Mesenchymal stem cell (in vitro differentiated cells and primary cell): Measurements from ENCODE around the gene CDH10.

Experiments
- DNase-seq: peaks from one replicate; pipeline ENCODE4 v3.0.0-alpha.2; 2013
- H2AFZ ChIP-seq: one replicate; pipeline ENCODE4 v1.6.1; 2013; ENCODE audit warnings: low read depth, mild to moderate bottlenecking, control low read depth, inconsistent platforms, low read length, moderate library complexity
- H2AK5ac ChIP-seq: 2 replicates; pipeline ENCODE4 v1.6.1; 2013; ENCODE audit warnings: low read length, moderate library complexity, mild to moderate bottlenecking, inconsistent platforms; ENCODE audit not compliant: severe bottlenecking
- H2BK120ac ChIP-seq: one replicate; pipeline ENCODE4 v1.6.1; 2013; ENCODE audit warnings: low read depth, mild to moderate bottlenecking, inconsistent platforms, low read length, moderate library complexity
- H2BK12ac ChIP-seq, 2 experiments: one replicate each; pipeline ENCODE4 v1.6.1; 2013; ENCODE audit warnings: inconsistent platforms in 2 of 2, low read length in 2 of 2, mild to moderate bottlenecking in 2 of 2, moderate library complexity in 2 of 2, control low read depth in 1 of 2
- H2BK15ac ChIP-seq: one replicate; pipeline ENCODE4 v1.6.1; 2013; ENCODE audit warnings: mild to moderate bottlenecking, low read depth, inconsistent platforms; ENCODE audit not compliant: poor library complexity, severe bottlenecking
- H2BK5ac ChIP-seq: 2 replicates; pipeline ENCODE4 v1.6.1; 2013; ENCODE audit warnings: low read depth, mild to moderate bottlenecking, low read length, control low read depth, inconsistent platforms; ENCODE audit not compliant: poor library complexity, severe bottlenecking
- H3K14ac ChIP-seq, 2 experiments: one replicate each; pipeline ENCODE4 v1.6.1; 2013; ENCODE audit warnings: inconsistent platforms in 2 of 2, low read length in 2 of 2, control low read depth in 1 of 2, mild to moderate bottlenecking in 1 of 2, moderate library complexity in 1 of 2
- H3K18ac ChIP-seq, 2 experiments: one replicate each; pipeline ENCODE4 v1.6.1; 2013; ENCODE audit warnings: inconsistent platforms in 2 of 2, low read length in 2 of 2, control low read depth in 1 of 2, low read depth in 1 of 2, mild to moderate bottlenecking in 1 of 2
- H3K23ac ChIP-seq, 2 experiments: one replicate each; pipeline ENCODE4 v1.6.1; 2013; ENCODE audit warnings: inconsistent platforms in 2 of 2, low read length in 2 of 2, mild to moderate bottlenecking in 2 of 2, moderate library complexity in 2 of 2, control low read depth in 1 of 2
- H3K27ac ChIP-seq: 2 replicates; pipeline ENCODE4 v1.5.1; 2013; ENCODE audit warnings: mild to moderate bottlenecking, moderate library complexity, low read length, control low read depth, inconsistent platforms; ENCODE audit not compliant: poor library complexity, severe bottlenecking
- H3K27me3 ChIP-seq, 2 experiments: 2 replicates each; pipeline versions ENCODE4 v1.6.1 to v1.7.0; 2013; ENCODE audit warnings: low read length in 2 of 2, mild to moderate bottlenecking in 2 of 2, moderate library complexity in 2 of 2, control low read depth in 1 of 2, inconsistent platforms in 1 of 2; ENCODE audit not compliant: control insufficient read depth in 1 of 2, insufficient read depth in 1 of 2
- H3K36me3 ChIP-seq, 2 experiments: 2 replicates each; pipeline versions ENCODE4 v1.6.1 to v1.7.0; 2013; ENCODE audit warnings: low read length in 2 of 2, control low read depth in 1 of 2, inconsistent platforms in 1 of 2, low read depth in 1 of 2, mild to moderate bottlenecking in 1 of 2; ENCODE audit not compliant: insufficient read depth in 2 of 2, control insufficient read depth in 1 of 2
- H3K4ac ChIP-seq, 2 experiments: one replicate each; pipeline ENCODE4 v1.6.1; 2013; ENCODE audit warnings: inconsistent platforms in 2 of 2, low read length in 2 of 2, mild to moderate bottlenecking in 2 of 2, moderate library complexity in 2 of 2, control low read depth in 1 of 2, low read depth in 1 of 2
- H3K4me1 ChIP-seq: 2 replicates; pipeline ENCODE4 v1.6.1; 2013; ENCODE audit warnings: low read depth, low read length, control low read depth; ENCODE audit not compliant: control insufficient read depth, insufficient read depth
- H3K4me2 ChIP-seq: 2 replicates; pipeline ENCODE4 v1.6.1; 2013; ENCODE audit warnings: low read length, mild to moderate bottlenecking, inconsistent platforms; ENCODE audit not compliant: poor library complexity, severe bottlenecking
- H3K4me3 ChIP-seq, 2 experiments: 2 replicates each; pipeline versions ENCODE4 v1.5.1 to v1.7.0; 2013; ENCODE audit warnings: low read length in 2 of 2, mild to moderate bottlenecking in 2 of 2, control low read depth in 1 of 2, low read depth in 1 of 2; ENCODE audit not compliant: insufficient read depth in 1 of 2
- H3K79me1 ChIP-seq: replicated peaks from 2 replicates; pipeline ENCODE4 v1.6.1; 2013; ENCODE audit warnings: mild to moderate bottlenecking, control low read depth, low read length, inconsistent platforms; ENCODE audit not compliant: poor library complexity, severe bottlenecking
- H3K9ac ChIP-seq: 2 replicates; pipeline ENCODE4 v1.7.0; 2013; ENCODE audit warnings: mild to moderate bottlenecking, low read length, moderate library complexity
- H3K9me3 ChIP-seq: 2 replicates; pipeline ENCODE4 v1.7.0; 2013; ENCODE audit warnings: mild to moderate bottlenecking, low read length; ENCODE audit not compliant: control insufficient read depth
- H4K8ac ChIP-seq: one replicate; pipeline ENCODE4 v1.6.1; 2013; ENCODE audit warnings: inconsistent platforms, mild to moderate bottlenecking, low read length, moderate library complexity
- H4K91ac ChIP-seq: one replicate; pipeline ENCODE4 v1.6.1; 2013; ENCODE audit warnings: mild to moderate bottlenecking, low read length, inconsistent platforms
- WGBS: methylation state at CpG from one replicate; pipeline ENCODE4 v1.1.7; 2013; ENCODE audit warnings: mixed read lengths; 5-methylcytosine and 5-hydroxymethylcytosine counted together

The CDH10 gene

GRCh38 chr5:24589566-24589965 is 55.2 kb downstream of the CDH10 start:
- no peak overlapping the region for H3K4me3 ChIP-seq
- no peak overlapping the region for H2AK5ac ChIP-seq
- 100% methylated on average over 1 of the region's 3 CpGs for WGBS
- no peaks in the 10 kb centered on the region for H3K27me3 ChIP-seq
- no peaks in the 10 kb centered on the region for H3K4me1 ChIP-seq
- no peak overlapping the region for H2BK12ac ChIP-seq
- no peak overlapping the region for H2AFZ ChIP-seq
- H3K4ac ChIP-seq = no peak overlapping the region
- no peak overlapping the region for H3K27ac ChIP-seq
- no peak overlapping the region for H4K8ac ChIP-seq
- no peak overlapping the region for H2BK15ac ChIP-seq
- H3K79me1 ChIP-seq = no peaks in the 10 kb centered on the region
- H4K91ac ChIP-seq = no peak overlapping the region
- H3K23ac ChIP-seq = no peak overlapping the region
- H3K9ac ChIP-seq = no peak overlapping the region
- no peak overlapping the region for H3K14ac ChIP-seq
- H3K4me2 ChIP-seq = no peak overlapping the region
- no peak for DNase-seq
- no peak overlapping the region for H2BK120ac ChIP-seq
- no peak overlapping the region for H3K18ac ChIP-seq
- H3K36me3 ChIP-seq = no peaks in the 10 kb centered on the region
- no peaks in the 10 kb centered on the region for H3K9me3 ChIP-seq
- no peak overlapping the region for H2BK5ac ChIP-seq

GRCh38 chr5:24585751-24586150 is 59.0 kb downstream of the CDH10 start:
- H4K8ac ChIP-seq = no peak overlapping the region
- no peak overlapping the region for H2BK5ac ChIP-seq
- no peak overlapping the region for H3K9ac ChIP-seq
- H3K18ac ChIP-seq = no peak overlapping the region
- H2AK5ac ChIP-seq = no peak overlapping the region
- no peaks in the 10 kb centered on the region for H3K9me3 ChIP-seq
- no peak overlapping the region for H3K4ac ChIP-seq
- H2AFZ ChIP-seq = no peak overlapping the region
- DNase-seq = no peak
- no peaks in the 10 kb centered on the region for H3K27me3 ChIP-seq
- H3K14ac ChIP-seq = no peak overlapping the region
- no peak overlapping the region for H4K91ac ChIP-seq
- no peaks in the 10 kb centered on the region for H3K36me3 ChIP-seq
- H3K79me1 ChIP-seq = no peaks in the 10 kb centered on the region
- no peak overlapping the region for H3K23ac ChIP-seq
- WGBS = 98% methylated on average over 4 of the region's 4 CpGs
- H3K27ac ChIP-seq = no peak overlapping the region
- no peaks in the 10 kb centered on the region for H3K4me1 ChIP-seq
- H2BK15ac ChIP-seq = no peak overlapping the region
- no peak overlapping the region for H3K4me3 ChIP-seq
- H3K4me2 ChIP-seq = no peak overlapping the region
- no peak overlapping the region for H2BK12ac ChIP-seq
- H2BK120ac ChIP-seq = no peak overlapping the region

- no peak overlapping the region for H3K4me3 ChIP-seq
- no peak overlapping the region for H3K4me2 ChIP-seq
- no peak for DNase-seq
- H3K36me3 ChIP-seq = no peaks in the 10 kb centered on the region
- H3K4me1 ChIP-seq = no peaks in the 10 kb centered on the region
- H4K8ac ChIP-seq = no peak overlapping the region
- H2BK12ac ChIP-seq = no peak overlapping the region
- H3K27ac ChIP-seq = no peak overlapping the region
- H3K79me1 ChIP-seq = no peaks in the 10 kb centered on the region
- no peaks in the 10 kb centered on the region for H3K9me3 ChIP-seq
- H2BK120ac ChIP-seq = no peak overlapping the region
- no peak overlapping the region for H3K4ac ChIP-seq
- H2AK5ac ChIP-seq = no peak overlapping the region
- no peak overlapping the region for H3K9ac ChIP-seq
- H2BK15ac ChIP-seq = no peak overlapping the region
- no peak overlapping the region for H4K91ac ChIP-seq
- no peak overlapping the region for H2AFZ ChIP-seq
- H2BK5ac ChIP-seq = no peak overlapping the region
- H3K14ac ChIP-seq = no peak overlapping the region
- no peak overlapping the region for H3K23ac ChIP-seq
- no peak overlapping the region for H3K18ac ChIP-seq
- H3K27me3 ChIP-seq = no peaks in the 10 kb centered on the region
Observed at GRCh38 chr5:24571302-24571701, 73.5 kb downstream of the CDH10 start.

- Histone ChIP-seq H3K4me1 (no peaks in the 10 kb centered on the region), H3K4me3 (no peak overlapping the region), H3K14ac (no peak overlapping the region), H4K91ac (no peak overlapping the region), H3K9me3 (no peaks in the 10 kb centered on the region), H3K36me3 (no peaks in the 10 kb centered on the region), H2AFZ (no peak overlapping the region), H3K9ac (no peak overlapping the region), H3K4me2 (no peak overlapping the region), H3K23ac (no peak overlapping the region), H4K8ac (no peak overlapping the region), H3K18ac (no peak overlapping the region), H2BK5ac (no peak overlapping the region), H3K4ac (no peak overlapping the region), H2BK15ac (no peak overlapping the region), H2AK5ac (no peak overlapping the region), H3K27ac (no peak overlapping the region), H2BK12ac (no peak overlapping the region), H3K27me3 (no peaks in the 10 kb centered on the region), H2BK120ac (no peak overlapping the region), H3K79me1 (no peaks in the 10 kb centered on the region)
- no peak for DNase-seq
Observed at GRCh38 chr5:24566933-24567332, 77.8 kb downstream of the CDH10 start.
